Loucy (cell line): ENCODE measurements around the gene HTR7.

ENCODE experiments used
- CTCF ChIP-seq: fragments of 200-600 bp; sonication (generic); conservative IDR thresholded peaks from 2 replicates; pipeline ENCODE4 v1.5.1; 2014; ENCODE audit warnings: mild to moderate bottlenecking, antibody characterized with exemption, low read length
- EZH2phosphoT487 ChIP-seq: fragments of 200-600 bp; IDR thresholded peaks from 2 replicates; pipeline ENCODE4 v1.6.1; 2018; ENCODE audit warnings: antibody characterized with exemption, mild to moderate bottlenecking, moderate library complexity, borderline replicate concordance

GRCh38 chr10:90834326-90834725 lies 23.5 kb downstream of the HTR7 start:
- no peak for TF ChIP-seq CTCF
- TF ChIP-seq EZH2phosphoT487: no peak
